HK-2 (cell line): ENCODE data around the gene CTNS.
"Not testable (repeated sequence)": the region's sequence is repeated elsewhere in the genome, so short reads cannot be mapped to it uniquely, and the experiment has no call there.

Experiments used
- DNase-seq: peaks from one replicate; pipeline ENCODE4 v3.0.0-alpha.2; 2018; ENCODE audit not compliant: unreplicated experiment

CTNS gene

GRCh38 chr17:3685174-3685573 lies 48.6 kb downstream of the CTNS start:
- no peak for DNase-seq

GRCh38 chr17:3688027-3688553 lies 51.5 kb downstream of the CTNS start:
- DNase-seq: no peak

DNA sequence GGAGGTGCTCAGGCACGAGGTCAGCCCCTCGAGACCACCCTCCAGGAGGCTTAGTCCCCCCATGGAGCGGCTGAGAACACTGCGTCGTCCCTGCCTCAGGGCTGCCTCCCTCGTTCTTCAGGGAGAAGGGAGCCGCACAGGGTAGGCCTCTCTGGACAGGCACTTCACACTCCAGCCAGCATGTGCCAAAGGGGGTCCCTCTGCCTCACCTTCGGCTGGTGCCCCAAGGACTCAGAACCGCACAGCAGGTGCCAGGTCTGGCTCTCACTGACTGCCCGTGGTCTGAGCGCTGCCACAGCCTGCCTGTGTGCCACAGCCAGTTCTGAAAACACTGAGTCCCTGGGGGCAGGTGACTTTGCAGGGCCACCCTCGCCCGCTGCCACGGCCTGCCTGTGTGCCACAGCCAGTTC lies 52.3 kb downstream of the CTNS start:
- no peak for DNase-seq

GRCh38 chr17:3689262-3690093 lies 52.9 kb downstream of the CTNS start:
- DNase-seq: no peak

- DNase-seq: no peak
Measured at GRCh38 chr17:3690094-3690715, 53.6 kb downstream of the CTNS start.

GRCh38 chr17:3691617-3692067 lies 55.1 kb downstream of the CTNS start:
- no peak for DNase-seq

- DNase-seq: no peak
Measured at GRCh38 chr17:3692346-3692745, 55.8 kb downstream of the CTNS start.

- no peak for DNase-seq
Measured at GRCh38 chr17:3693141-3693540, 56.6 kb downstream of the CTNS start.

DNA sequence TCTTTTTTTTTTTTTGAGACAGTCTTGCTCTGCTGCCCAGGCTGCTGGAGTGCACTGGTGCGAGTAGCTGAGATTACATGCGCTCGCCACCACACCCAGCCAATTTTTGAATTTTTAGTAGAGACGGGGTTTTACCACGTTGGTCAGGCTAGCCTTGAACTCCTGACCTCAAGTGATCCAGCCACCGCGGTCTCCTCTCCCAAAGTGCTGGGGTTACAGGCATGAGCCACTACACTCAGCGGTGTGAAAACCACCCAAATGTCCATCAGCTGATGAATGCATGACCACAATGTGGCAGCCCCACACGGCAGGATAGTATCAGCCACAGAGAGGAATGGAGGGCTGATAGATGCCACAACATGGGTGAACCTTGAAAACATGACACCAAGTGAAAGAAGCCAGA lies 57.3 kb downstream of the CTNS start:
- DNase-seq: peak; percentile 39

GRCh38 chr17:3695129-3695722 lies 58.7 kb downstream of the CTNS start:
- peak; percentile 59 for DNase-seq

DNA sequence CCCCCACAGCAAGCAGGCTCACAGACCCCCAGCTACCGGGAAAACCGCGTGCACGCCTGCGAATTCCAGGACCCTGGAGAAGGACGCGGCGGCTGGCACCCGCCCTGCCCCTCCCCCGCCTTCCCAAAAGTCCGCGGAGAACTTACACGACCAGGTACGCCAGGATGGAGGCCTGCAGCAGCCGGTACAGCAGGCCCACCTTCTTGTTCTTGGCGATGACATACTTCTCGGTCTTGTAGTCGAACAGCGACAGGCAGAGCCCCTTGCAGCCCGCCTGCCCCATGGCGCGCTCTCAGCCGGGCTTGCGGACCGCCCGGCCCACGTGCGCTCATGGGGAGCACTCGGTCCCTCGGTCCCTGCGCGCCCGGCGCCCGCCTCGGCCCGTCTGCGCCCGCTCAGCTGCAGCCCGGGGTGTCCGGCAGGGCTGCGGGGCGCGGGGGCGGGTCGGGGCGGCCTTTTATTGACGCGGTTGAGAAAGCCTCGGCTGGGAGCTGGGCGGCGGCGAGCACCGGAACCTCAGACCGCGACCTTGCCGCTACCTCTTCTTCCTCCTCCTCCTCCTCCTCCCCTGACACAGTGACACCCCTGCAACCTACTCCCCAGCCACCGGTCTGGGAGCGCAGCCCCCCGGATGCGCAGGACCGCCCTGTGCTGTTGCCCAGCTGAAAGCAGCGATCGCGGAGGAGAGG lies 59.3 kb downstream of the CTNS start, which contains the start of gene P2RX5:
TSS of gene P2RX5 (minus strand) at position 433 of the 689 bp plus-strand sequence. CDS start at position 283, 150 bp downstream.
- DNase-seq: peak; percentile 37

GRCh38 chr17:3697103-3697476 lies 60.5 kb downstream of the CTNS start:
- no peak for DNase-seq

DNA sequence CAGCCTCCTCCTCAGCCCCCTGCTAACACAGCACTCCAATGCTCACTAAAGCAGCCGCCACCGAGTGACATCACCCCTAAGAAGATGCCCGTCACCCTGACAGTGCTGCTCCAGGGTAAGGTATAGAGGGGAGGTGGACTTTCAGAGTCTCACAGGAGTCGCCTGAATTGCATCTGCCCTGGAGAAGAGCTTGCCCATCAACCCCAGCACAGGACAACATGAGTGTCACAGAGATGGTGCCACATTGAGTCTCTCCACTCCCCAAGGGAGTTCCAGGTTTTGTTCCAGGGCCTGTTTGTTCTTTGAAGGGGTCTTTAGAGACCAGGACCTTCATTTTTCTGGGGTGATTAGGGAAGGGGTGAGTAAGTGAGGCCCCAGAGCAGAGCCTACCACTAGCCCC lies 61.6 kb downstream of the CTNS start:
- no peak for DNase-seq

- no peak for DNase-seq
Measured at GRCh38 chr17:3699951-3700350, 63.4 kb downstream of the CTNS start.

GRCh38 chr17:3702041-3702539 lies 65.5 kb downstream of the CTNS start:
- not testable (repeated sequence) for DNase-seq

GRCh38 chr17:3704931-3705717 lies 68.6 kb downstream of the CTNS start:
- no peak for DNase-seq

DNA sequence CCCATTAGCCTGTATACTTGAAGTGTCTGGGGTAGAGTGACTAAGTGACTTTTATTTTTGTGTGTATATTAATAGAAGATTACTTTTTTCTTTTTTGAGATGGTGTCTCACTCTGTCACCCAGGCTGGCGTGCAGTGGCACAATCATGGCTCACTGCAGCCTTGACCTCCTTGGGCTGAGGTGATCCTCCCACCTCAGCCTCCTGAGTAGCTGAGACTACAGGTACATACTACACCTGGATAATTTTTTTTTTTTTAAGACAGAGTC lies 69.1 kb downstream of the CTNS start:
- DNase-seq: not testable (repeated sequence)

GRCh38 chr17:3708366-3708765 lies 71.8 kb downstream of the CTNS start:
- no peak for DNase-seq

- DNase-seq: no peak
Measured at GRCh38 chr17:3710951-3711383, 74.4 kb downstream of the CTNS start.
